ENCODE results near the gene ZNF318.
A peak's percentile ranks its signal among the peaks of the same experiment; 100 is the strongest.
"Not testable (repeated sequence)": the region's sequence is repeated elsewhere in the genome, so short reads cannot be mapped to it uniquely, and the experiment has no call there.

ZNF318 gene, protein sequence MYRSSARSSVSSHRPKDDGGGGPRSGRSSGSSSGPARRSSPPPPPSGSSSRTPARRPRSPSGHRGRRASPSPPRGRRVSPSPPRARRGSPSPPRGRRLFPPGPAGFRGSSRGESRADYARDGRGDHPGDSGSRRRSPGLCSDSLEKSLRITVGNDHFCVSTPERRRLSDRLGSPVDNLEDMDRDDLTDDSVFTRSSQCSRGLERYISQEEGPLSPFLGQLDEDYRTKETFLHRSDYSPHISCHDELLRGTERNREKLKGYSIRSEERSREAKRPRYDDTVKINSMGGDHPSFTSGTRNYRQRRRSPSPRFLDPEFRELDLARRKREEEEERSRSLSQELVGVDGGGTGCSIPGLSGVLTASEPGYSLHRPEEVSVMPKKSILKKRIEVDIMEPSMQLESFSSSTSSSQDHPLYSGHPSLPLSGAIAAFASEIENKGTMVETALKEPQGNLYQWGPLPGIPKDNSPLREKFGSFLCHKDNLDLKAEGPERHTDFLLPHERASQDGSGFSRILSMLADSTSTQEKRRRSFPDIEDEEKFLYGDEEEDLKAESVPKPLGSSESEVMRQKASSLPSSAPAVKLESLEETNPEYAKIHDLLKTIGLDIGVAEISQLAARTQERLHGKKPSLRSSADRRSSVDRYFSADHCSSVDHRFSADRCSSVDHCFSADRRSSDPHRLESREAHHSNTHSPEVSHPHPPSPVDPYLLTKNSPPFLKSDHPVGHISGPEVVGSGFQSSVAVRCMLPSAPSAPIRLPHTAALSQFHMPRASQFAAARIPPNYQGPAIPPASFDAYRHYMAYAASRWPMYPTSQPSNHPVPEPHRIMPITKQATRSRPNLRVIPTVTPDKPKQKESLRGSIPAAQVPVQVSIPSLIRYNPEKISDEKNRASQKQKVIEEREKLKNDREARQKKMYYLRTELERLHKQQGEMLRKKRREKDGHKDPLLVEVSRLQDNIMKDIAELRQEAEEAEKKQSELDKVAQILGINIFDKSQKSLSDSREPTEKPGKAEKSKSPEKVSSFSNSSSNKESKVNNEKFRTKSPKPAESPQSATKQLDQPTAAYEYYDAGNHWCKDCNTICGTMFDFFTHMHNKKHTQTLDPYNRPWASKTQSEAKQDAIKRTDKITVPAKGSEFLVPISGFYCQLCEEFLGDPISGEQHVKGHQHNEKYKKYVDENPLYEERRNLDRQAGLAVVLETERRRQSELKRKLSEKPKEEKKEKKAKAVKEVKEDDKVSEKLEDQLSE (N-terminal part only)

DNA sequence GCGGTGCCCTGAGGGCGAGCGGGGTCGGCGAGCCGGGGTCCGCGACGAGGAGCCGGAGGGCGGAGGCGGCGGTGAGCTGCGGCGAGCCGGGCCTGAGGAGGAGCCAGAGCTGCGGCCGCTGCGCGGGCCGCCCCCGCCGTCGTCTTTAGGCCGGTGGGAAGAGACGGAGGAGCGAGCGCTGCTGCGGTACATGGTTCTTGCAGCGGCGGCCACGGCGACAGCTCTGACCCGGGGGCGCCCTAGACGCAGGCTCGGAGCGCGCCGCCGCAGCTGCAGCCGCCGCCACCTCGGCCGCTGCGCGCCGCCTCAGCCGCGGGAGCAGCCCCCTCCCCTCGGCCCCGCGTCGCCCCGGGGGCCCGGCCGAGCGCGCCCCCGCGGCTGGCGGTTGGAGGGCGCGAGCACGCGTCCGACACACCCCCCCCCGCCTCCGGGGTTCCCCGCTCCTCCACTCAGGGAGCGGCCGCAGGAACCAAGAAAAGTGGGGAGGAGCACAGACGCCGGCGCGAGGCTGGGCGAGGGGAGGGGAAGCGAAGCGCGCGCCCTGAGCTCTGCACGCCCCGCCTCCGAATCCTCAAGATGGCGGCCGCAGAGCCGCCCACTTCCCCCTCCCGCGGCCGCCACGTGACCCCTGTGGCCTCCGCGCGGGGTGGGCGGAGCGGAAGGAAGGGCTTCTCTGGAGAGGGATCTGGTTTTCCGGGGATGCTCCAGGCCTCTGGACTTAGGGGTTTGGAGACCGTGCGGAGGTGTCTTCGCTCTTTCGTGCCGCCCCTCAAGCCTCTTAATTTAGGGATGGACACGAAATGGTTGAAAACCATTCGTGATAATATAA, at the start of gene ZNF318:
Gene ZNF318 (minus strand): TSS at position 474 of the 829 bp plus-strand sequence. CDS start 282 bp downstream, at position 192.
- peak; percentile 86 for DNase-seq

DNA sequence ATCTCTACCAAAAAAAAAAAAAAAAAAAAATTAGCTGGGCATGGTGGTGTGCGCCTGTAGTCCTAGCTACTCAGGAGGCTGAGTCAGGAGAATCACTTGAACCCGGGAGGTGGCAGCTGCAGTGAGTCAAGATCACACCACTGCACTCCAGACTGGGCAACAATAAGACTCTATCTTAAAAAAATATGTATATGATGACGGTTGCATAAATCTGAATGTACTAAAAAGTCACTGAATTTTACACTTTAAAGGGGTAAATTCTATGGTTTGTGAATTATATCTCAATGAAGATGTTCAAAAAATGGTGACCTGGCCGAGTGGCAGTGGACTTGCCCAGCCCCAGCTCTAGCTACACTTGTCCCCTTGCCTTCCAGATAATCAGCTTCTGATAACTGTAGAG, 47.5 kb upstream of the ZNF318 start:
- DNase-seq, result no peak

DNA sequence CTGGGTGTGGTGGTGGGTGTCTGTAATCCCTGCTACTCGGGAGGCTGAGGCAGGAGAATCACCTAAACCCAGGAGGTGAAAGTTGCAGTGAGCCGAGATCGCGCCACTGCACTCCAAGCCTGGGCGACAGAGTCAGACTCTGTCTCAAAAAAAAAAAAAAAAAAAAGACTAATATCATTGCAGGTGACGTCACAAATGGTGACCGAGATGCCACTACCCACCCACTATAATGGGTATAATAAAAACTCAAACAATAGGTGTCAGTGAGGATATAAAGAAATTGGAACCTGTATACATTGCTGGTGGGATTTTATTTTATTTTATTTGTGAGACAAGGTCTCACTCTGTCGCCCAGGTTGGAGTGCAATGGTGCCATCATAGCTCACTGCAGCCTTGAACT, 45.8 kb upstream of the ZNF318 start:
- not testable (repeated sequence) for DNase-seq

DNA sequence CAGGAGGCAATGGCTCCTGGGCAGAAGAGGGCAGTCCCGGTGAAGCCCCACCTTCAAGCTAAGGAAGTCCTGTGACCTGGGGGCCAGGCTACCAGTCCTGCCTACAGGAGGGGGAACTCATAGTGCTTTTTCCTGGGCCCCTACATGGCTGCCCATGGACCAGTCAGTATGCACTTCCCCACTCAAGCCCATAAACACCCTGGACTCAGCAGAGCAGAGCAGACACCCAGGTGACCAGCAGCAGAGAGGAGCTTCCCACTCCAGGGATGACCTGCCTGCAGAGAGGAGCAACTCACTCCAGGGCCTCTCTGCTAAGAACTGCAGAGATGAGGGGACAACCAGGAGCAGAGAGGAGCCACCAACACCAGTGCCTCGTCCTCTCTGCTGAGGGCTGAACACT, 43.6 kb upstream of the ZNF318 start:
- DNase-seq, result no peak

DNA sequence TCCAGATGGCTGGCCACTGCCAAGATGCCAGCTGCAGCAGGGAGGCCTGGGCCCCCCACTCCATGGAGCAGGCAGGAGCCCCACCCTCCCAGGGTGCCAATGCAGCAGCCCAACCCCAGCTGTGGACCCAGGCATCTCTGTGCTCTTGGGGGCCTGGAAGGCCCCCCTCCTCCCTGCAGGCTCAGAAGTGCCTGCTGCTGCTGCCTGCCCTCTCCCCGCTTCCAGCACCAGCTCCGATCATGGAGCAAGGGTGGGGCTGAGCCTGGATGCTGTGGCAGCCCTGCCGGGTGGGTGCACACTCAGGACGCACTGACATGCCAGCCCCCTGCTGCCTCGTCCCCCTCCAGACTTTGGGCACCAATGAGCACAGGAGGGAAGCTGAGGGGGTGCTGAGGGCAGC, 43.1 kb upstream of the ZNF318 start:
- DNase-seq, result no peak

DNA sequence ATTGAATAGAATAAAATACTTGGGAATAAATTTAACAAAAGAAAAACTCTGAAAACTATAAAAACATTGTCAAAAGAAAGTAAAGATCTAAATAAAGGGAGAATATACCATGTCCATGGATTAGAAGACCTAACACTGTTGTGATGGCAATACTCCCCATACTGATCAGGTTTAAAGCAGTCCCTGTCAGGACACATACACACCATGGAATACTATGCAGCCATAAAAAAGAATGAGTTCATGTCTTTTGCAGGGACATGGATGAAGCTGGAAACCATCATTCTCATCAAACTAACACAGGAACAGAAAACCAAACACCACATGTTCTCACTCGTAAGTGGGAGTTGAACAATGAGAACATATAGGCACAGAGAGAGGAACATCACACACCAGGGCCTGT, 41.3 kb upstream of the ZNF318 start:
- not testable (repeated sequence) for DNase-seq

DNA sequence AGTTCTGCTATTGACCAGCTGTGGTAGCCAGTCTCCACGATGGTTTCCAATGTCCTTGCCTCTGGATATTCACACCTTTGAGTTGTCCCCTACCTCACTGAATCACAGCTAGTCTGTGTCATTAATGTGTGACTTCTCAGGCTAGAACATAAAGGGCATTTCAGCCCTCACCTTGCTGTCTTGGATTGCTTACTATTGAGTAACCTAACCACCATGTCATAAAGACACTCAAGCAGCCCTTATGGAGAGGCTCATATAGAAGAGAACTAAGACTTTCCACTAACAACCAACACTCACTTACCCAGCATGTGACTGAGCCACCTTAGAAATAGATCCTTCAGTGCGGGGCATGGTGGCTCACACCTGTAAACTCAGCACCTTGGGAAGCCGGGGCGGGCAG, 38.8 kb upstream of the ZNF318 start:
- no peak for DNase-seq

DNA sequence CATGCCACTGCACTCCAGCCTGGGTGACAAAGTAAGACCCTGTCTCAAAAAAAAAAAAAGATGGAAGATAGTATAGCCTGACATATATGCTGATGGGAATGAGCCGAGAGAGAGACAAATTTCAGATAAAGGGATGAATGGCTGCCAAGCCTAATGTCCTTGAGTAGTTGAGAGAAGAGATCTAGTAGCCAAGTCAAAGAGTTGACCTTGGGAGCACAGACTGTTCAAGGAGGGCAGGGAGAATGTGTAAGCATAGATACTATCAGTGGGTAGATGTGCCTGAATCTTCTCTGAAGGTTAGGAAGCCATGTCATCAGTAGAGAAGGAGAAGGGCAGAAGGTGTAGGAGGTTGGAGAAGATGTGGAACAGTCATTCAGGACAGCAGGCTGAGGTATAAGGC, 37.8 kb upstream of the ZNF318 start:
- no peak for DNase-seq

DNA sequence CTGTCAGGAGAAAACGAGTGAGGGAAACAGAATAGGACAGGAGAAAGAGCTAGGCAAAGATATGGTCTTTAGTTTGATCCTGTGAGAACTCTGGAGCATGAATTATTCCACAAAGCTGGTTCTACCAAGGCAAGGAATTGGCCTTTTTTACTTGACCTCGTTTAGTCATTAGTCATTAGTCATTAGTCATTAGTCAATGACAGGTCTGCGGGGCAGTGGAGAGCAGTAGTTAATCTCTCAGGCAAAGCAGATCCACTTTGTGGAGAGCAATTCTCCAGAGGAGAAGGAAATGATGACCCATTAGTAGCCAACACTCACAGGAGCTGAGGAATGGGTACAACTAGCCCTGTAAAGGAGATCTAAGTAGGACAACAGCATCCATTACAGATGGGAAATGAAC, 35.9 kb upstream of the ZNF318 start:
- no peak for DNase-seq

DNA sequence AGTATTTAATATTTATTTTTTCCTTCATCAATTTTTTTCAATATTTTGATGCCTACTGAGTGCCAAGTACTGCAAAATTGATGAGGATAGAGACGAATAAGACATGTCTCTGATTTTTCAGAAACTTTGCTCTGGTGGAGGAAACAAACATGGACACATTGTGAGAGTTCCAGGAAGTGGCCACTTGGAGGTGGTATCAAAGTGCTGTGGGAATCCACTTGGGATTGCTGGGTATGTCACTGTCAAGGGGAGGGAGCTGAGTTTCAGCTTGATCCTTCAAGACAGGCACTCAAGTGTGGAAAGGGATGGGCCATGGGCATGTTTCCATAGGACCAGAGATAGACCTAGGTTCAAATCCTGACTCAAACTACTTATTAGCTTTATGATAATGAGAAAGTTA, 33.4 kb upstream of the ZNF318 start:
- DNase-seq, result no peak

DNA sequence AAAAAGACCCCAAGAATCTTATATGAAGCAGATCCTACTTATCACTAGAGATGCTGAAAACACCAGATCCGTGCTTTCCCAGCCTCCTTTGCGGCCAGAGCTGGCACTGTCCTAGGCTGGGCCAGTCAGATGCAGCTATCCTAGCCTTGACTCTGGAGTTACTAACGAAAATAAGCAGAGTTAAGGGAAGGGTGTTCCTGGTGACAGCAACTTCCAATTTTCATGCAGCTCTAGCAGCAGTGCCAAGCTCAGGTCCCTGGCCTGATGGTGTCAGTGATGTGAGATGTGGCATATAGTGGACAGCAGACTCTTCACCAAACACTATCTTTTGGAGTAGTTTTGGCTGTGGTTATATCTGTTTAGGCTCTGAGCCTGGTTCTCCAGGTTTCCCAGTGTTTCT, 32.3 kb upstream of the ZNF318 start:
- no peak for DNase-seq

DNA sequence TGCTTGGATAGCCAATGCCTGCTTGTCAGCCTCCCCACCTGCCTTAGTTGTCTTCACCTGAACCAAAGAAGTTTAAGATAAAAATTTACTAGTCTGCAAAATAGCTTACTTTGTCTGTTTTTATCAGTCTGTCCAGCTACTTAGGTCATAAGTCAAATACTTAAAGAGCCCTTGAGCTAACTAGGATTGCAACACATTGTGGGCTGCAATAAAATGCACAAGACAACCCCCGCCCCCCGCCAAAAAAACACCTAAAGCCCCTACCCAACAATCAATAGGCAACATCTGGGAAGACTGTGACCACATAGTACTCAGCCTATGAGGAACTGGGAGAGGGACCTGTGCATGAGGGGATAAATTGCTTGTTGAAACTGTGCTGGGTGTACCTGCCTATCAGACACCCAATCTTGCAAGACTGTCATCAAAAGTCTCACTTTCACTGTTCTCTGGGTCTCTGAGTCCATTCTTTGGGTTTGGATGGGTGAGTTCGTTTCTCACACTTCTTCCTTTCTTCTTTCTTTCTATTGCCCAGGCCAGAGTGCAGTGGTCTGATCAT, 30.6 kb upstream of the ZNF318 start:
- DNase-seq, result no peak

DNA sequence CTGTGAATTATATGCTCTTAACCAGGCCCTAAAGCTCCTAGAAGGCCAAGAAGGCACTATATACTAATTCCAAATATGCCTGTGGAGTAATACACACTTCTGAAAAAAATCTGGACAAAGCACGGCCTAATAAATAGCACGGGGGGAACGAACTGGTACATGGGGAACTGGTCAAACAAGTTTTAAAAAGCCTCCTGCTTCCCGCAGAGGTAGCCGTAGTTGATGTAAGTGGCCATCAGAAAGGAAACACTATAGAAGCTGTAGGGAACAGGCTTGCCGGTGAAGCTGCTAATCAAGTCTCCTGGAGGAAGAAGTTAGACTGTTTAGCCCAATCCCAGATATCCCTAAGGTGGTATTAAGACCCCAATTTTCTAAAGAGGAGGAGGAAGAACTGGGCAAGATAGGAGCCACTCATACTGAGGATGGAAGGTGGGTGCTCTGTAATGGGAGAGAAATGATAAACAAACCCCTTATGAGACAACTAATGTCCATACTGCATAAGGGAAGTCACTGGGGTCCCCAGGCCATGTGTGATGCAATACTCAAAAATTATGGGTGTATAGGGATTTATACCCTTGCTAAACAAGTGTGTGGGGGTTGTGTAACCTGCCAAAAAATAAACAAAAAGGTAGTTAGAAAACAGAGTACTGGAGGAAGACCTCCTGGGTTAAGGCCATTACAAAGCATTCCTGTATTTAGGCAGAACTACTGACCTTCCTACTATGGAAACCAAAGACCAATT, 27.1 kb upstream of the ZNF318 start:
- no peak for DNase-seq

DNA sequence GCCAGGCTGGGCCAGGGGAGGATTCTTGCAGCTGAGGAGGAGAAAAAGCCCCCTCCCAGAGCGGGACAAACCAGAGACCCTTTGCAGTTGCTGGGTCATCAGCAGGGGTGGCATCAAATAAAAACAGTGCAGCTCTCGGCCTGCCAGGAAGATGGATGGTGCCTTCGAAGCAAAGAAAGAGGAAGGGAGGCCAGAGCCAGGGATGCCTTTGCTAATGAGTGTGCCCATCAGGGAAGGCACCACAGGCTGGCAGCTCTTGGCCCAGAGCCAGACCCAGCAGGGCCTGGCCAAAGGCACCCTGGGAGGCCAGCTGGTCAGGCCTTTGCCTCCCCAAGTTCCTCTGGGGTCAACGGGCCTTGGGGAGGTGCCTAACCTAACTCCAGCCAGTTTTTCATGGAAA, 26.3 kb upstream of the ZNF318 start:
- DNase-seq, result no peak

DNA sequence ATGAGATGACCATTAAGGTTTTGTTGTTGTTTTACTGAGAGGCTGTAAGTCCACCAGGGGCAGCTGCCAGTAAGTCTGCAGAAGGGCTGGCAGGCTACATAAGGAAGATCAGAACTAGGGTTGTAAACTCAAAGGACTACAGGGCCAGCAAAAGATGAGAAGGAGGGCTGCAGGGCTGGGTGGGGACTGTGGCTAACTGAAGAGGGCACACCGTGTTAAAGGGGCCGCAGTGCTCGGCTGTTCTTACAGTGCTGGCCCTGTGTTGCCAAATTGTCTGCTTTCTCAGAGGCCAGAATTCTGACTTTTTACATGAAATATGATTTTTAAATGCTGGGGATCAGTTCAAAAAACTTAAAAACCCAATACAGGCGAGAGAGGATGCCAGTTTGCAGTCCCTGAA, 25.5 kb upstream of the ZNF318 start:
- DNase-seq, result no peak

DNA sequence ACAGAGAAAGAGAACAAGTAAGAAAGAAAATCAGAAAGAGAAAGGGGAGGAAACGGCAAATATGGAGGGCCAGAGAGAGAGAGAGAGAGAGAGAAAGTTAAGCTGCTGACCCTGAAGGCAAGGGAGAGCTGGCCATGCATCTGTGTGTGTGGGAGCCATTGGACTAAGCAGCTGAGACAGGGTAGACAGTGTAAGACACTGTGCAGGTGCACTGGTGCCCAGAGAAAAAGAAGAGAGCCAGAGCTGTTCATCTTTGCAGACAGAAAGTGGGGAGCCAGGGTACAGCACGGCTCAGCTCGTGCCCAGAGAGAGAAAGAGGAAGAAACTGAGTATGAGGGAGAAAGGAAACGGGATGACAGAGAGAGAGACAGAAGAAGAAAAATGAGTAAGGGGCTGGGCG, 24.2 kb upstream of the ZNF318 start:
- no peak for DNase-seq

DNA sequence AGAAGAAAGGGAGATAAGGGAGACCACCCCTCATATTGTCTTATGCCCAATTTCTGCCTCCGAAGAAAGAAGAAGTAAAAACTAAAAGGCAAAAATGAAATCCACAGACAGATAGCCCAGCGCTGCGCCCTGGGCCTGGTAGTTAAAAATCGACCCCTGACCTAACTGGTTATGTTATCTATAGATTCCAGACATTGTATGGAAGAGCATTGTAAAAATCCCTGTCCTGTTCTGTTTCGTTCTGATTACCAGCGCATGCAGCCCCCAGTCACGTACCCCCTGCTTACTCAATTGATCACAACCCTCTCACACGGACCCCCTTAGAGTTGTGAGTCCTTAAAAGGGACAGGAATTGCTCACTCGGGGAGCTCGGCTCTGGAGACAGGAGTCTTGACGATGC, 23.7 kb upstream of the ZNF318 start:
- DNase-seq, result not testable (repeated sequence)

DNA sequence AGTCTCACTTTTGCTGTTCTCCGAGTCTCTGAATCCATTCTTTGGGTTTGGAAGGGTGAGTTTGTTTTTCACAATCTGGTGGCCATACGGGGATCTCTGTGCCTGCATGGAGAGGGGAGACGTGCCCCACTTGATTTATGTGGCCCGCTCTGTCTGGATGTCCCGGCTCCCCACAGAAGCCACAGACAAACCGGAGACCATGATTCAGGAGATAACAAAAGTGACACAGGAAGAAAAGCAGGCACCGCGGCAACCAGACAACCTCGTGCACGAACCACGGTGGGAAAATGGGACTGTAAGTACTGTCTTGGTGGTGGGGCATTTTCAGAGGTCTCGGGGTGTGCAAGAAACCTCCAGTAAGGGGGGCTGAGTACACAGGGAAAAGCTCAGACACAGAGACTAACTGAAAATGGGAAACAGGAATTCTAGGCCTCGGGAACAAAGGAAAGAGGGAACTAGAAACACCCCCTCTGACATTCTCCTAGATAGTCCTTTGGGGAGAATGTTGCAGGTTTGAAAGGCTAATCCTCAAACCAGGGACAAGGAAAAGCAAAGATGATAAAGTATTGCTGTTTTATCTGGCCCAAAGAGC, 22.1 kb upstream of the ZNF318 start:
- no peak for DNase-seq

DNA sequence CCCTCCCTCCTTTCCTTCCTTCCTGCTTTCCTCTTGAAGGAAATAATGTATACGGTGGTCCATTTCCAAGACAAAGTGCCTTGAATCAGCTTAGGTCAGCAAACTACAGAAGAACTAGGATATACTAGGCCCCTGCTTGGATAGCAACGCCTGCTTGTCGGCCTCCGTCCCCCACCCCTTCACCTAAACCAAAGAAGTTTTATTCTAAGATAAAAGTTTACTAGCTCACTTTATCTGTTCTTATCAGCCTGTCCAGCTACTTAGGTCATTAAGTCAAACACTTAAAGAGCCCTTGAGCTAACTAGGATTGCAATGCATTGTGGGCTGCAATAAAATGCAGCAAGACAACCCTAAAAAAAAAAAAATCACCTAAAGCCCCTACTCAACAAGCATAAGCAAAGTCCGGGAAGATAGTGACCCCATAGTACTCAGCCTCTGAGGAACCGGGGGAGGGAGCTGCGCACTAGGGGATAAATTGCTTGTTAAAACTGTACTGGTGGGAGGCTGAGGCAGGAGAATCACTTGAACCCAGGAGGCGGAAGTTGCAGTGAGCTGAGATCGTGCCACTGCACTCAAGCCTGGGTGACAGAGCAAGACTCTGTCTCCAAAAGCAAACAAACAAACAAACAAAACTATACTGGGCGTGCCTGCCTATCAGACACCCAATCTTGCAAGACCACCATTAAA, 21.4 kb upstream of the ZNF318 start:
- DNase-seq, result not testable (repeated sequence)

DNA sequence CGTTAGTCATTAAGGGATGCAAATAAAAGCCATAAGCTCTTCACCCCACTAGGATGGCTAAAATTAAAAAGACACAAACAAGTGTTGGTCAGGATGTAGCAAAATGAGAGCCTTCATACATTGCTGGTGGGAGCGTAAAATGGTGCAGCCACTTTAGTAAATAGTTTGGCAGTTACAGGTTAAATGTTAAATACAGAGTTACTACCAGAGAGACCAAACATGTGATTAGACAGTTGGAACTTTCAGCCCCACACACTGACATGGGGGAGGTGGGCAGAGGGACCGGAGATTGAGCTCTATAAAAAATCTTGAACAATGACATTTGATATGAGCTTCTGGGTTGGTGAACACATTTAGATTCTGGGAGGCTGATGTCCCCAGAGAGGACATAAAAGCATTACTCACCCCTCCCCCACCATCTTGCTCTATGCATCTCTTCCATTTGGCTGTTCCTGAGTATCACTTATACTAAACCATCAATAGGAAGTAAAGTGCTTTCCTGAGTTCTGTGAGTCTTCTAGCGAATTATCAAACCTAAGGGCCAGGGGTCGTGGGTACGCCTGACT, 20.4 kb upstream of the ZNF318 start:
- DNase-seq, result no peak
